ENCODE results near the gene TSPAN31. TPM values are rescaled to one million over a fixed set of nuclear protein-coding genes. Genes with fewer than 3 reads are reported as not detected.
A peak's percentile ranks its signal among the peaks of the same experiment; 100 is the strongest.
"Not testable (repeated sequence)": the region's sequence is repeated elsewhere in the genome, so short reads cannot be mapped to it uniquely, and the experiment has no call there.

The TSPAN31 gene
- total RNA-seq, 2 experiments from 2014 or later, result 18.6 to 22.3 TPM

- no peaks in the 10 kb centered on the region for H3K9me3 Mint-ChIP-seq
Observed at GRCh38 chr12:57771873-57772428, 27.1 kb downstream of the TSPAN31 start, which contains the start of gene METTL1. METTL1 (minus strand) TSS chr12:57772105; CDS start chr12:57772083, 22 bp downstream.

GRCh38 chr12:57772429-57773322 is 27.8 kb downstream of the TSPAN31 start, which contains the start of gene EEF1AKMT3:
EEF1AKMT3 (plus strand) TSS chr12:57772614; CDS start chr12:57772725, 111 bp downstream.
- Mint-ChIP-seq H3K4me3 (peak within 1 kb of the TSS; percentile 94), H3K27me3 (no peaks in the 10 kb centered on the region), H3K27ac (peak within 1 kb of the TSS; percentile 97), H3K9me3 (no peaks in the 10 kb centered on the region), H3K4me1 (peaks cover 28% of the 10 kb centered on the region), H3K36me3 (ENCODE audit: low read depth) (peaks cover 18% of the 10 kb centered on the region)
- ChIA-PET POLR2A (interaction anchor here (0.5 kb wide), 1 partner anchor 639 kb away, joined by 5 read pairs; no protein-coding TSS in a partner anchor), CTCF (interaction anchor here (0.6 to 1.5 kb wide), 5 partner anchors 8 to 221 kb away, joined by 3 to 8 read pairs (median 5); partner anchors contain the start of gene TSFM)
- DNase-seq, result peak; percentile 44

More at GRCh38 chr12:57771873-57772428, 27.1 kb downstream of the TSPAN31 start, which contains the start of gene METTL1:
- Mint-ChIP-seq H3K36me3 (ENCODE audit: low read depth) (peaks cover 18% of the 10 kb centered on the region), H3K27ac (peak within 1 kb of the TSS; percentile 97), H3K27me3 (no peaks in the 10 kb centered on the region), H3K4me1 (peaks cover 28% of the 10 kb centered on the region), H3K4me3 (peak within 1 kb of the TSS; percentile 94)
- CTCF ChIA-PET, result interaction anchor here (0.9 to 1.5 kb wide), 4 partner anchors 9 to 15 kb away, joined by 5 to 8 read pairs (median 5); partner anchors contain the start of gene TSFM
- POLR2A ChIA-PET, result no interaction called here
- DNase-seq, result peak; percentile 95

GRCh38 chr12:57774634-57775033 is 29.8 kb downstream of the TSPAN31 start:
- peaks cover 30% of the 10 kb centered on the region for H3K4me1 Mint-ChIP-seq
- H3K27me3 Mint-ChIP-seq, H3K9me3 Mint-ChIP-seq, POLR2A ChIA-PET, H3K27ac Mint-ChIP-seq, DNase-seq, H3K4me3 Mint-ChIP-seq: not testable (repeated sequence)
- H3K36me3 Mint-ChIP-seq (ENCODE audit: low read depth), result peaks cover 12% of the 10 kb centered on the region
- CTCF ChIA-PET, result interaction anchor here (0.6 to 1.3 kb wide), 5 partner anchors 8 to 153 kb away, joined by 3 to 6 read pairs (median 3); partner anchors contain the start of gene TSFM

- Mint-ChIP-seq H3K27ac (no peak overlapping the region), H3K36me3 (ENCODE audit: low read depth) (peaks cover 9% of the 10 kb centered on the region), H3K4me3 (no peak overlapping the region), H3K4me1 (peaks cover 30% of the 10 kb centered on the region), H3K27me3 (no peaks in the 10 kb centered on the region), H3K9me3 (no peaks in the 10 kb centered on the region)
- POLR2A ChIA-PET, result no interaction called here
- CTCF ChIA-PET, result interaction anchor here (0.6 to 1.3 kb wide), 4 partner anchors 8 to 153 kb away, joined by 3 to 6 read pairs (median 4); partner anchors contain the start of gene TSFM
- no peak for DNase-seq
Observed at GRCh38 chr12:57775044-57775443, 30.2 kb downstream of the TSPAN31 start.

GRCh38 chr12:57775563-57776246 is 30.9 kb downstream of the TSPAN31 start:
- peaks cover 31% of the 10 kb centered on the region for H3K4me1 Mint-ChIP-seq
- ChIA-PET POLR2A (no interaction called here), CTCF (interaction anchor here (1.1 to 1.3 kb wide), 3 partner anchors 8 to 19 kb away, joined by 3 to 5 read pairs (median 3); partner anchors contain the start of gene CYP27B1)
- H3K4me3 Mint-ChIP-seq, result no peak overlapping the region
- H3K36me3 Mint-ChIP-seq (ENCODE audit: low read depth), result peaks cover 9% of the 10 kb centered on the region
- no peaks in the 10 kb centered on the region for H3K9me3 Mint-ChIP-seq
- H3K27ac Mint-ChIP-seq, result no peak overlapping the region
- no peaks in the 10 kb centered on the region for H3K27me3 Mint-ChIP-seq
- DNase-seq, result no peak

GRCh38 chr12:57776247-57776587 is 31.4 kb downstream of the TSPAN31 start:
- ChIA-PET CTCF (interaction anchor here (1.3 kb wide), 1 partner anchor 9 kb away, joined by 5 read pairs; the partner anchor contains the start of gene CYP27B1), POLR2A (no interaction called here)
- H3K9me3 Mint-ChIP-seq, result no peaks in the 10 kb centered on the region
- H3K27me3 Mint-ChIP-seq, result no peaks in the 10 kb centered on the region
- peaks cover 33% of the 10 kb centered on the region for H3K4me1 Mint-ChIP-seq
- no peak for DNase-seq
- no peak overlapping the region for H3K4me3 Mint-ChIP-seq
- H3K36me3 Mint-ChIP-seq (ENCODE audit: low read depth), result peaks cover 9% of the 10 kb centered on the region
- H3K27ac Mint-ChIP-seq, result no peak overlapping the region

GRCh38 chr12:57777367-57777766 is 32.5 kb downstream of the TSPAN31 start:
- Mint-ChIP-seq H3K36me3 (ENCODE audit: low read depth) (peaks cover 3% of the 10 kb centered on the region), H3K4me1 (peaks cover 37% of the 10 kb centered on the region), H3K27me3 (no peaks in the 10 kb centered on the region), H3K9me3 (peaks cover 3% of the 10 kb centered on the region), H3K4me3 (no peak overlapping the region), H3K27ac (no peak overlapping the region)
- ChIA-PET POLR2A (no interaction called here), CTCF (interaction anchor here (0.6 to 1.3 kb wide), 3 partner anchors 10 to 128 kb away, joined by 3 to 5 read pairs (median 4); partner anchors contain the start of gene CYP27B1)
- no peak for DNase-seq

- no peak overlapping the region for H3K27ac Mint-ChIP-seq
- POLR2A ChIA-PET, result no interaction called here
- peaks cover 41% of the 10 kb centered on the region for H3K4me1 Mint-ChIP-seq
- H3K4me3 Mint-ChIP-seq, result no peak overlapping the region
- DNase-seq, result no peak
- peaks cover 3% of the 10 kb centered on the region for H3K36me3 Mint-ChIP-seq (ENCODE audit: low read depth)
- no peaks in the 10 kb centered on the region for H3K27me3 Mint-ChIP-seq
- CTCF ChIA-PET, result interaction anchor here (0.7 to 1.0 kb wide), 3 partner anchors 9 to 128 kb away, joined by 3 to 4 read pairs (median 3); no protein-coding TSS in a partner anchor
- H3K9me3 Mint-ChIP-seq, result peaks cover 3% of the 10 kb centered on the region
Observed at GRCh38 chr12:57777911-57778310, 33.1 kb downstream of the TSPAN31 start.

- ChIA-PET POLR2A (no interaction called here), CTCF (interaction anchor here (0.7 to 1.2 kb wide), 3 partner anchors 23 to 126 kb away, joined by 3 read pairs; no protein-coding TSS in a partner anchor)
- no peak for DNase-seq
- Mint-ChIP-seq H3K9me3 (peaks cover 3% of the 10 kb centered on the region), H3K27me3 (no peaks in the 10 kb centered on the region), H3K4me1 (peaks cover 42% of the 10 kb centered on the region), H3K4me3 (no peak overlapping the region), H3K27ac (peak overlapping the region; percentile 7), H3K36me3 (ENCODE audit: low read depth) (peaks cover 5% of the 10 kb centered on the region)
Observed at GRCh38 chr12:57779736-57780135, 34.9 kb downstream of the TSPAN31 start.

GRCh38 chr12:57780284-57780897 is 35.6 kb downstream of the TSPAN31 start:
- ChIA-PET POLR2A (no interaction called here), CTCF (interaction anchor here (1.2 to 1.6 kb wide), 4 partner anchors 8 to 125 kb away, joined by 3 to 8 read pairs (median 3); partner anchors contain the start of genes EEF1AKMT3 and METTL1)
- Mint-ChIP-seq H3K4me1 (peaks cover 42% of the 10 kb centered on the region), H3K27me3 (no peaks in the 10 kb centered on the region), H3K4me3 (no peak overlapping the region), H3K9me3 (peaks cover 3% of the 10 kb centered on the region), H3K36me3 (ENCODE audit: low read depth) (peaks cover 5% of the 10 kb centered on the region), H3K27ac (peak overlapping the region; percentile 96)
- no peak for DNase-seq

- H3K4me1 Mint-ChIP-seq, result peaks cover 42% of the 10 kb centered on the region
- peaks cover 3% of the 10 kb centered on the region for H3K9me3 Mint-ChIP-seq
- no peak for DNase-seq
- ChIA-PET POLR2A (no interaction called here), CTCF (interaction anchor here (0.9 to 2.5 kb wide), 6 partner anchors 9 to 124 kb away, joined by 3 to 9 read pairs (median 6); partner anchors contain the start of genes CYP27B1, EEF1AKMT3 and METTL1)
- no peaks in the 10 kb centered on the region for H3K27me3 Mint-ChIP-seq
- H3K36me3 Mint-ChIP-seq (ENCODE audit: low read depth), result peaks cover 5% of the 10 kb centered on the region
- peak overlapping the region; percentile 96 for H3K27ac Mint-ChIP-seq
- no peak overlapping the region for H3K4me3 Mint-ChIP-seq
Observed at GRCh38 chr12:57781244-57781643, 36.4 kb downstream of the TSPAN31 start.

Data from activated CD4-positive, alpha-beta T cell treated with anti-CD3 and anti-CD28 coated beads, Interleukin-2, amount 10 ng/mL, durations not matched to agents 7 days and 5 days (primary cell).